Thyroid gland (tissue), 4 donors: ENCODE measurements around the gene AMACR.

Source experiments
- CTCF ChIP-seq, 6 experiments: fragments of 200-600 bp in 3 of 6; fragments of 450-650 bp in 3 of 6; sonication (generic) in 3 of 6; IDR thresholded peaks; one replicate each; pipeline ENCODE4 v1.5.1; 2016 to 2019; ENCODE audit warnings: antibody characterized with exemption in 6 of 6, mild to moderate bottlenecking in 2 of 6, inconsistent platforms in 1 of 6, moderate library complexity in 1 of 6
- POLR2A ChIP-seq, 2 donors: fragments of 450-650 bp; IDR thresholded peaks; one replicate each; pipeline ENCODE4 v1.6.1; 2017; ENCODE audit warnings: antibody characterized with exemption in 2 of 2, mild to moderate bottlenecking in 2 of 2, moderate library complexity in 1 of 2

- TF ChIP-seq CTCF (IDR thresholded peaks at IDR 0.05) (no peak), POLR2A (IDR thresholded peaks at IDR 0.05) (no peak)
Observed at GRCh38 chr5:33980030-33980429, 27.8 kb downstream of the AMACR start.
